BE2C (cell line): Measurements from ENCODE around the gene PIP4K2A.

Experiments used
- DNase-seq: peaks from one replicate; pipeline ENCODE4 v3.0.0-alpha.2; 2020
- H3K27me3 ChIP-seq: fragments of 250-450 bp; sonication (Bioruptor Pico); 2 replicates; pipeline ENCODE4 v1.5.1; 2020; ENCODE audit warnings: mild to moderate bottlenecking
- H3K36me3 ChIP-seq: fragments of 250-450 bp; sonication (Bioruptor Pico); 2 replicates; pipeline ENCODE4 v1.5.1; 2020; ENCODE audit warnings: mild to moderate bottlenecking
- H3K4me1 ChIP-seq: fragments of 250-450 bp; sonication (Bioruptor Pico); 2 replicates; pipeline ENCODE4 v1.5.1; 2020
- H3K4me3 ChIP-seq: 2 replicates; pipeline ENCODE4 v1.5.1; 2011; ENCODE audit warnings: low read depth, low read length
- H3K9me3 ChIP-seq: fragments of 250-450 bp; sonication (Bioruptor Pico); 2 replicates; pipeline ENCODE4 v1.5.1; 2020
- CTCF ChIP-seq: IDR thresholded peaks from 2 replicates; pipeline ENCODE4 v1.5.1; 2012; ENCODE audit warnings: mild to moderate bottlenecking, low read depth, low read length

PIP4K2A gene

GRCh38 chr10:22666287-22667092, 47.9 kb downstream of the PIP4K2A start:
- H3K4me3 ChIP-seq: peak overlapping the region; percentile 13
- DNase-seq: no peak

GRCh38 chr10:22665329-22665728, 49.0 kb downstream of the PIP4K2A start:
- no peak for DNase-seq
- Histone ChIP-seq H3K27me3 (no peaks in the 10 kb centered on the region), H3K36me3 (no peaks in the 10 kb centered on the region), H3K4me1 (peaks cover 19% of the 10 kb centered on the region), H3K9me3 (no peaks in the 10 kb centered on the region), H3K4me3 (no peak overlapping the region)
- TF ChIP-seq CTCF: no peak

More at GRCh38 chr10:22666287-22667092, 47.9 kb downstream of the PIP4K2A start:
- Histone ChIP-seq H3K4me1 (peaks cover 19% of the 10 kb centered on the region), H3K36me3 (no peaks in the 10 kb centered on the region), H3K27me3 (no peaks in the 10 kb centered on the region), H3K9me3 (no peaks in the 10 kb centered on the region)
- no peak for TF ChIP-seq CTCF

GRCh38 chr10:22662733-22663330, 51.5 kb downstream of the PIP4K2A start:
- Histone ChIP-seq H3K27me3 (no peaks in the 10 kb centered on the region), H3K4me3 (no peak overlapping the region), H3K36me3 (no peaks in the 10 kb centered on the region), H3K4me1 (peaks cover 24% of the 10 kb centered on the region), H3K9me3 (no peaks in the 10 kb centered on the region)
- DNase-seq: no peak
- no peak for TF ChIP-seq CTCF

- Histone ChIP-seq H3K36me3 (no peaks in the 10 kb centered on the region), H3K4me3 (no peak overlapping the region), H3K9me3 (no peaks in the 10 kb centered on the region), H3K4me1 (peaks cover 20% of the 10 kb centered on the region), H3K27me3 (no peaks in the 10 kb centered on the region)
- no peak for TF ChIP-seq CTCF
- peak; percentile 15 for DNase-seq
These were observed 54.5 kb downstream of the PIP4K2A start for GRCh38 chr10:22659866-22660265.

- DNase-seq: no peak
- Histone ChIP-seq H3K4me1 (peaks cover 15% of the 10 kb centered on the region), H3K36me3 (no peaks in the 10 kb centered on the region), H3K9me3 (no peaks in the 10 kb centered on the region), H3K4me3 (no peak overlapping the region), H3K27me3 (no peaks in the 10 kb centered on the region)
- no peak for TF ChIP-seq CTCF
These were observed 55.5 kb downstream of the PIP4K2A start for GRCh38 chr10:22658745-22659410.
